ENCODE data around the gene NCOR2.

The NCOR2 gene

DNA sequence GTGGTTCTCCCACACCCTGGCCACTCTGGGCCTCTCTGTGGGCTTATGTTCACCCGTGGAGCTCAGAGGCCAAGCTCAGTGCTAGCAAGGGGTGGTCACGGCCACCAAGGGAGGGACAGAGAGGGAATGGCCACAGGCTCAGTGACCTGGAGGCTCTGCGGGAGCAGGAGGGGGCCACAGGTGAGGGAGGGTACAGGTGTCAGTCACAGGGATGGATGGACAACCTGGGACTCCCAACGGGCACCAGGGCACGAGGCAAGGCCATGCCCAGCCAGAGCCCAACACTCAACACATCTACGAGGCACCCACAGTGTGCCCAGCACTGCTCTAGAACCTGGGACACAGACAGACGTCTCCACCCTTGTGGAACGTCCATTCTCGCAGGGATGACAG, 11.3 kb downstream of the NCOR2 start:
- Histone ChIP-seq H3K9ac (ENCODE audit: low read depth, low read length) (no peak overlapping the region), H3K9me3 (ENCODE audit: control insufficient read depth, insufficient read depth, low read length) (no peaks in the 10 kb centered on the region), H3K27me3 (ENCODE audit: control insufficient read depth, insufficient read depth, low read length) (no peaks in the 10 kb centered on the region), H3K27ac (ENCODE audit: low read depth, low read length) (no peak overlapping the region), H3K4me3 (ENCODE audit: low read depth, low read length) (no peak overlapping the region), H3K36me3 (ENCODE audit: control insufficient read depth, insufficient read depth, low read length) (no peaks in the 10 kb centered on the region), H3K4me1 (ENCODE audit: control insufficient read depth, insufficient read depth, low read length) (peaks cover 51% of the 10 kb centered on the region)

DNA sequence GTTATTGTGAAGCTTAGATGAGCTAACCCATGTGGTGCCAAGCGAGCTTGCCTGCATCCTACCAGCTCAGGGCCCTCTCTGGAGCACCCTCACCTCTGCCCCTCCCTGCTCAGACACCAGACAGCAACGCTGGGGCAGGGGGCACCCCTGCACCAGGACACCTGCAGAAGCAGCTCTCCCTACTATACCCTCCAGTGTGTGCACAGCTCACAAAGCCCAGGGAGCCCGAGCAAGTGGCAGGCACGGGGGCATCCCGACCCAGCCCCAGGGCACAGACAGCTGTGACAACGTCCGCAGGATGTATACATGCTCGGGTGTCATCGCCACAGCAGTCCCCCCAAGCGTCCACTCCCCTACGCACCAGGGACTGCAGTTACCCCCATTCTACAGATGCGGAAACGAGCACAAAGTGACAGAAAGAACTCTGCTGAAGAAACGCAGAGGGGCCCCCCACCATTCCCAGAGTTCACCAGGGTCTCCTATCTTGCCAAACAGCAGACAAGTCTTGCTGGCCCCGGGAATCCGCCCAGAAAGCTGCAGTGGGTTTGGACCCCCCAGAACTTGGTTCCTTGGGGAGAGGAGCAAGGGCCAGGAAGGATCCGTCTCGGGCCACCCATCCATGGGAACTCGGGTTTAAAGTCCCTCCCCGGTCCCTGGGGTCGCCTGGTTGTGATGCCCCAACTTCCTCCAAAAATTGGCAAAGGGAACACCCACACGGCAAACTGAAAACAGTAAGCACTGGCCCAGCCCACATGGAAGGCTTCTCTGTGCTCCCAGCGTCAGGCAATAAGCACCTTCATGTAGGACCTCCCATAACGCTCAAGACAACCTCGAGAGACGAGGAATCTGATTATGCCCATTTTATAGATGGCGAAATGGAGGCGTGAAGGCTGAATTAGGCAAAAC, 12.0 kb downstream of the NCOR2 start:
- Histone ChIP-seq H3K36me3 (ENCODE audit: control insufficient read depth, insufficient read depth, low read length) (no peaks in the 10 kb centered on the region), H3K27ac (ENCODE audit: low read depth, low read length) (no peak overlapping the region), H3K4me1 (ENCODE audit: control insufficient read depth, insufficient read depth, low read length) (peaks cover 50% of the 10 kb centered on the region), H3K27me3 (ENCODE audit: control insufficient read depth, insufficient read depth, low read length) (no peaks in the 10 kb centered on the region), H3K4me3 (ENCODE audit: low read depth, low read length) (no peak overlapping the region), H3K9ac (ENCODE audit: low read depth, low read length) (no peak overlapping the region), H3K9me3 (ENCODE audit: control insufficient read depth, insufficient read depth, low read length) (no peaks in the 10 kb centered on the region)

GRCh38 chr12:124554429-124555029, 12.9 kb downstream of the NCOR2 start:
- H3K27me3 ChIP-seq (ENCODE audit: control insufficient read depth, insufficient read depth, low read length): no peaks in the 10 kb centered on the region
- no peaks in the 10 kb centered on the region for H3K9me3 ChIP-seq (ENCODE audit: control insufficient read depth, insufficient read depth, low read length)
- H3K4me3 ChIP-seq (ENCODE audit: low read depth, low read length): no peak overlapping the region
- H3K4me1 ChIP-seq (ENCODE audit: control insufficient read depth, insufficient read depth, low read length): peaks cover 53% of the 10 kb centered on the region
- no peak overlapping the region for H3K9ac ChIP-seq (ENCODE audit: low read depth, low read length)
- no peak overlapping the region for H3K27ac ChIP-seq (ENCODE audit: low read depth, low read length)
- no peaks in the 10 kb centered on the region for H3K36me3 ChIP-seq (ENCODE audit: control insufficient read depth, insufficient read depth, low read length)

DNA sequence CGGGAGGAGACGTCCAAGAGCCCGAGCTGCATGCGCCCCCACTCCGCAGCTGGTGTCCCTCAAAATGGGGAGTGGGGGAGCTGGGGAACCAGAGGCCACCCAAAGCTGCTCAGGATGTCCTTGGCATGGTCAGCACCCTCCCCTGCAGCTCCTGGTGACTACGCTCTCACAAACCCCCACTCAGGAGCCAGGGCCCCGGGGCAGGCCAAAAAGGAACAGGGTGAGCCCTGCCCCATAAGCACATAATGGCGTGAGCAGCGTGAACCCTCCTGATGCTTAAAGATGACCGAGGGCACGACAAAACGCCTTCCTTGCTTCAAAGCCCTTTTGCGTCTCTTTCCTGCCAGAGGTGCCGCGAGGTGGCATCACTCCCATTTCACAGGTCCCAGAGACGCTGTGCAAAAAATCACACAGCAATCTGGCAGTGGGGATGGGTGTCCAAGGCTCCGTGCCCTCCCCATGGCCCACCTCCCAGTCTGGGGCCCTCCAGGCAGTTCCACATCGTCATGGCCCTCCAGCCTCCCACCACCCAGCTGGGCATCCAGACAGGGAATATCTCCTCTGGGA, 13.5 kb downstream of the NCOR2 start:
- Histone ChIP-seq H3K27ac (ENCODE audit: low read depth, low read length) (no peak overlapping the region), H3K36me3 (ENCODE audit: control insufficient read depth, insufficient read depth, low read length) (no peaks in the 10 kb centered on the region), H3K9me3 (ENCODE audit: control insufficient read depth, insufficient read depth, low read length) (no peaks in the 10 kb centered on the region), H3K9ac (ENCODE audit: low read depth, low read length) (no peak overlapping the region), H3K27me3 (ENCODE audit: control insufficient read depth, insufficient read depth, low read length) (no peaks in the 10 kb centered on the region), H3K4me1 (ENCODE audit: control insufficient read depth, insufficient read depth, low read length) (peaks cover 49% of the 10 kb centered on the region), H3K4me3 (ENCODE audit: low read depth, low read length) (no peak overlapping the region)

DNA sequence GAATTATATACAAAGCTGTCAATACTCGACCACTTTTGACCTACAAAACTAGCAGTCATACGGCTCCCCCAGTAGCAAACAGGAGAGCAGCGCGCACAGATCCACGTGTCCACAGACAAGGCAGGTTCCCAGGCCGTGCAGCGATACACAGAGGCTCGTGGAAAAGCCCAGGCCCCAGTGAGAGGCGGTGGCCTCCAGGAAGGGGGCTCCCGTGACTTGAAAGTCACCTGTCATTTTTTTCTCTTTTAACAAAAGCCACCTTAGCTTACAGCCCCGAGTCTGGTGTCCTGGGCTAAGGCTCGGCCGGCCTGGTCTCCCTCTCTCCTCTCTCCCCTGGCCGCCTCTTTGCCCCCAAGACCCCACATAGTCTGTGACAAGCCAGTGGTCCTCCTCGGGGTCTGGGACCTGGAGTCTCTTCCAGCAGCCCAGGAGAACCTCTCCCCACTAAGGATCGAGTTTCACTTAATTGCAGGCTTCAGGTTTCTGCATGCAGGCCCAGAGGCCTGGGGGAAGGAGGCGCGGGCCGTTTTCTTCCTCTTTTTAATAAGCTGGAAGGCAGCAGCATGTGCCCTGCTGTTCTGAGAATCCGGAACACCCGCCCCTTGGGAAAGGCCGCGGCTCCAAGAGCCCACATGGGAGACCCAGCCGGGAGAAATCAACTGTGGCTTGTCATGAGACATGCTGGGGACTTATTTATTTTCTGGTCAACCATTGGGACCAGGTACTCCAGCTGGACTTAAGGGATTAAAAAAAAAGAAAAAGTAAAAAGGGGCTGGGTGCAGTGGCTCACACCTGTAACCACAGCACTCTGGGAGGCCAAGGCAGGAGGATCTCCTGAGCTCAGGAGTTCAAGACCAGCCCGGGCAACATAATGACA, 15.9 kb downstream of the NCOR2 start:
- H3K9me3 ChIP-seq (ENCODE audit: control insufficient read depth, insufficient read depth, low read length): no peaks in the 10 kb centered on the region
- 0 out of 2 replicates have a peak, but pooled peaks cover 10% of the 10 kb centered on the region for H3K36me3 ChIP-seq (ENCODE audit: control insufficient read depth, insufficient read depth, low read length)
- H3K4me1 ChIP-seq (ENCODE audit: control insufficient read depth, insufficient read depth, low read length): peaks cover 31% of the 10 kb centered on the region
- no peaks in the 10 kb centered on the region for H3K27me3 ChIP-seq (ENCODE audit: control insufficient read depth, insufficient read depth, low read length)
- peak overlapping the region; percentile 77 for H3K27ac ChIP-seq (ENCODE audit: low read depth, low read length)
- 0 out of 2 replicates have a peak overlapping the region, but pooled peaks have one; percentile 44 for H3K9ac ChIP-seq (ENCODE audit: low read depth, low read length)
- H3K4me3 ChIP-seq (ENCODE audit: low read depth, low read length): no peak overlapping the region

- Histone ChIP-seq H3K4me3 (ENCODE audit: low read depth, low read length) (no peak overlapping the region), H3K9me3 (ENCODE audit: control insufficient read depth, insufficient read depth, low read length) (no peaks in the 10 kb centered on the region), H3K4me1 (ENCODE audit: control insufficient read depth, insufficient read depth, low read length) (peaks cover 35% of the 10 kb centered on the region), H3K36me3 (ENCODE audit: control insufficient read depth, insufficient read depth, low read length) (0 out of 2 replicates have a peak, but pooled peaks cover 10% of the 10 kb centered on the region), H3K9ac (ENCODE audit: low read depth, low read length) (no peak overlapping the region), H3K27ac (ENCODE audit: low read depth, low read length) (no peak overlapping the region), H3K27me3 (ENCODE audit: control insufficient read depth, insufficient read depth, low read length) (no peaks in the 10 kb centered on the region)
These were observed 17.0 kb downstream of the NCOR2 start for GRCh38 chr12:124550123-124551089.

DNA sequence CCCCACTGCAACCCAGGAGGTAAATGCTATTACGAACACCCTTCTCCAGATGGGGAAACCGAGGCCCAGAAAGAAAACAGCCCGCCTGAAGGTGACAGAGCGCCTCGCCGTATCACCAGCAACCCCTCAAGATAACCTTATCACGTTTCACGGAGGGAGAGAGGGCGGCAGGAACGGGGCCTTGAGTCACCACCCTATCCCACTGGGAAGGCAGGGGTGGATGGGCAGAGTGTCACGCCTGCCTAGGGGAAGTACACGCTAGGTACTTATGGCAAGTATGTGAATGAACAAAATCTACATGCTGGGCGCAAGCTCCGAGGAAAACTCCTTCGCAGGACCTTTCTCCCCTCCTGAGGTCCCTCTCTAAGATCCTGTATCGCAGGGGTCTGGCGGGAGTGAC, 17.8 kb downstream of the NCOR2 start:
- Histone ChIP-seq H3K27me3 (ENCODE audit: control insufficient read depth, insufficient read depth, low read length) (no peaks in the 10 kb centered on the region), H3K27ac (ENCODE audit: low read depth, low read length) (no peak overlapping the region), H3K9ac (ENCODE audit: low read depth, low read length) (no peak overlapping the region), H3K9me3 (ENCODE audit: control insufficient read depth, insufficient read depth, low read length) (no peaks in the 10 kb centered on the region), H3K4me1 (ENCODE audit: control insufficient read depth, insufficient read depth, low read length) (peaks cover 43% of the 10 kb centered on the region), H3K36me3 (ENCODE audit: control insufficient read depth, insufficient read depth, low read length) (0 out of 2 replicates have a peak, but pooled peaks cover 10% of the 10 kb centered on the region), H3K4me3 (ENCODE audit: low read depth, low read length) (no peak overlapping the region)

DNA sequence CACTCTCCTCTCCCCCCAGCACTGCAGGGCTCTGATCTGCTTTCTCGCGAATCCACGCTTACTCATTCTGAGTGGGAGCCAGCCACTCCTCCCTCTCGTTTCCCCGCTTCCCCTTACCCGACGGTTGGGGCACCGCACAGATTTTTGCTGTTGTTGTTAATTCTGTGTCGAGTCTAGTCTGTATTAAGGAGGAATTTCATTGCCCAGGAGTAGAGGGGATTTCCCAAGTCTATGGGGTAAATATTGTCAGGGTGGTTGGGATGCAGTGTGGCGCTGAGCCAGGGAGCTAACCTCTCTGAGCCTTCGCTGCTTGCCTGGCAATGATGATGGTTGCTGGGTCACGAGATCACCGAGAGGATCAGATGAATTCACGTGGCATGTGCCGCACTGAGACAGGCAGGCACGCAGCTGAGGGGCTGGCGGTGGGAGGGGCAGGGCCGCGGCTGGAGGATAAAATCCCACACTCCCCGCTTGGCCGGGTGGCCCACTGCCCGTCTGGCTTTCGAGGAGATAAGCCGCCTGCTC, 18.5 kb downstream of the NCOR2 start:
- Histone ChIP-seq H3K9ac (ENCODE audit: low read depth, low read length) (no peak overlapping the region), H3K4me1 (ENCODE audit: control insufficient read depth, insufficient read depth, low read length) (peaks cover 50% of the 10 kb centered on the region), H3K4me3 (ENCODE audit: low read depth, low read length) (no peak overlapping the region), H3K36me3 (ENCODE audit: control insufficient read depth, insufficient read depth, low read length) (0 out of 2 replicates have a peak, but pooled peaks cover 10% of the 10 kb centered on the region), H3K27ac (ENCODE audit: low read depth, low read length) (no peak overlapping the region), H3K9me3 (ENCODE audit: control insufficient read depth, insufficient read depth, low read length) (no peaks in the 10 kb centered on the region), H3K27me3 (ENCODE audit: control insufficient read depth, insufficient read depth, low read length) (no peaks in the 10 kb centered on the region)

DNA sequence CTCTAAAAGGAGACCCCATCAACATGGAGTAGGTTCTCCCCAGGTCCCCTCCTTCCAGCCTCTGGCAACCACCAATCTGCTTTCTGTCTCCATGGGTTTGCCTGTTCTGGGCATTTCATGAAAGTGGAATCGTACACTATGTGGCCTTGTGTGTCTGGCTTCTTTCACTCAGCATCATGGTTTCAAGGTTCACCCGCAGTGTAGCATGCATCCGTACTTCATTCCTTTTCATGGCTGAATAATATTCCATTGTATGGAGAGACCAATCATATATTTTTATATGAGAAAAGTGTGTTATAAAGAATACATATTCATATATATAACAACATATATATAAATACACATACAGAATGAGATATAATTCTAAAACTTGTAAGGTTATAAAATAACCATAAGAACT, 19.8 kb downstream of the NCOR2 start:
- no peak overlapping the region for H3K27ac ChIP-seq (ENCODE audit: low read depth, low read length)
- H3K4me1 ChIP-seq (ENCODE audit: control insufficient read depth, insufficient read depth, low read length): peaks cover 59% of the 10 kb centered on the region
- no peak overlapping the region for H3K4me3 ChIP-seq (ENCODE audit: low read depth, low read length)
- no peaks in the 10 kb centered on the region for H3K9me3 ChIP-seq (ENCODE audit: control insufficient read depth, insufficient read depth, low read length)
- H3K9ac ChIP-seq (ENCODE audit: low read depth, low read length): no peak overlapping the region
- 0 out of 2 replicates have a peak, but pooled peaks cover 10% of the 10 kb centered on the region for H3K36me3 ChIP-seq (ENCODE audit: control insufficient read depth, insufficient read depth, low read length)
- no peaks in the 10 kb centered on the region for H3K27me3 ChIP-seq (ENCODE audit: control insufficient read depth, insufficient read depth, low read length)
